Measurements from ENCODE around the gene ASIC1. TPM values are rescaled to one million over a fixed set of nuclear protein-coding genes. Genes with fewer than 3 reads are reported as not detected.
"Not testable (repeated sequence)": the region's sequence is repeated elsewhere in the genome, so short reads cannot be mapped to it uniquely, and the experiment has no call there.

ASIC1 gene
- polyA plus RNA-seq, 3 donors = not detected

GRCh38 chr12:50083301-50083700, 25.9 kb downstream of the ASIC1 start:
- no peak for DNase-seq
- no peak overlapping the region for H3K4me2 ChIP-seq (replicated peaks; ENCODE audit: extremely low read depth, low read length, poor library complexity, severe bottlenecking)
- TF ChIP-seq, protein P1, sequence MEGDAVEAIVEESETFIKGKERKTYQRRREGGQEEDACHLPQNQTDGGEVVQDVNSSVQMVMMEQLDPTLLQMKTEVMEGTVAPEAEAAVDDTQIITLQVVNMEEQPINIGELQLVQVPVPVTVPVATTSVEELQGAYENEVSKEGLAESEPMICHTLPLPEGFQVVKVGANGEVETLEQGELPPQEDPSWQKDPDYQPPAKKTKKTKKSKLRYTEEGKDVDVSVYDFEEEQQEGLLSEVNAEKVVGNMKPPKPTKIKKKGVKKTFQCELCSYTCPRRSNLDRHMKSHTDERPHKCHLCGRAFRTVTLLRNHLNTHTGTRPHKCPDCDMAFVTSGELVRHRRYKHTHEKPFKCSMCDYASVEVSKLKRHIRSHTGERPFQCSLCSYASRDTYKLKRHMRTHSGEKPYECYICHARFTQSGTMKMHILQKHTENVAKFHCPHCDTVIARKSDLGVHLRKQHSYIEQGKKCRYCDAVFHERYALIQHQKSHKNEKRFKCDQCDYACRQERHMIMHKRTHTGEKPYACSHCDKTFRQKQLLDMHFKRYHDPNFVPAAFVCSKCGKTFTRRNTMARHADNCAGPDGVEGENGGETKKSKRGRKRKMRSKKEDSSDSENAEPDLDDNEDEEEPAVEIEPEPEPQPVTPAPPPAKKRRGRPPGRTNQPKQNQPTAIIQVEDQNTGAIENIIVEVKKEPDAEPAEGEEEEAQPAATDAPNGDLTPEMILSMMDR (IDR thresholded peaks at IDR 0.05) = no peak
- no peak overlapping the region for H3K4me3 ChIP-seq (replicated peaks in 1 of 3; ENCODE audit: low read depth in 2 of 3, low read length in 3 of 3)
- H3K27ac ChIP-seq (ENCODE audit: low read depth in 1 of 2, low read length in 2 of 2) = no peak overlapping the region
- 83% methylated on average over 1 of the region's 1 CpG for WGBS (ENCODE audit: insufficient coverage)
- H3K79me2 ChIP-seq (ENCODE audit: insufficient read depth, low read length) = peaks cover 13% of the 10 kb centered on the region
- H3K27ac Mint-ChIP-seq = peak overlapping the region in 1 of 7 donors; percentile 58
- peaks cover 11 to 14% of the 10 kb centered on the region in 2 donors for H3K4me1 ChIP-seq (ENCODE audit: control insufficient read depth in 1 of 2, insufficient read depth in 2 of 2, low read length in 2 of 2)
- H3K4me3 Mint-ChIP-seq = no peak overlapping the region
- peaks cover 0 to 3% (median 0%) of the 10 kb centered on the region in 7 donors for H3K9me3 Mint-ChIP-seq
- H3K36me3 Mint-ChIP-seq = peaks cover 17 to 20% of the 10 kb centered on the region in 2 donors
- H3K4me1 Mint-ChIP-seq = peaks cover 18% of the 10 kb centered on the region
- H2AFZ ChIP-seq (ENCODE audit: insufficient read depth, low read depth, low read length, poor library complexity, severe bottlenecking) = no peak overlapping the region
- intact Hi-C loops (cut with micrococcal nuclease) = no loop called here
- H3K27me3 Mint-ChIP-seq (ENCODE audit: low read depth in 3 of 3) = peaks cover 7 to 12% (median 12%) of the 10 kb centered on the region in 3 donors
- no peak overlapping the region for H3K9ac ChIP-seq (ENCODE audit: insufficient read depth, low read length, poor library complexity, severe bottlenecking)
- no peaks in the 10 kb centered on the region for H3K27me3 ChIP-seq (ENCODE audit: control insufficient read depth in 2 of 2, insufficient read depth in 2 of 2, low read length in 2 of 2)
- H3K9me3 ChIP-seq (replicated peaks in 1 of 2; ENCODE audit: control insufficient read depth in 1 of 2, insufficient read depth in 1 of 2, low read length in 2 of 2) = no peaks in the 10 kb centered on the region
- H3K36me3 ChIP-seq (replicated peaks in 1 of 2; ENCODE audit: control insufficient read depth in 1 of 2, insufficient read depth in 2 of 2, low read length in 2 of 2) = peaks cover 9 to 17% of the 10 kb centered on the region in 2 donors
- no peaks in the 10 kb centered on the region for H4K20me1 ChIP-seq (ENCODE audit: insufficient read depth, low read length)

GRCh38 chr12:50084409-50084774, 27.0 kb downstream of the ASIC1 start:
- Histone ChIP-seq H3K4me2 (replicated peaks; ENCODE audit: extremely low read depth, low read length, poor library complexity, severe bottlenecking) (peak overlapping the region; percentile 76), H3K4me1 (ENCODE audit: control insufficient read depth in 1 of 2, insufficient read depth in 2 of 2, low read length in 2 of 2) (peaks cover 11 to 14% of the 10 kb centered on the region in 2 donors), H3K4me3 (replicated peaks in 1 of 3; ENCODE audit: low read depth in 2 of 3, low read length in 3 of 3) (peak overlapping the region; percentile 82 to 95 (median 94)), H3K36me3 (replicated peaks in 1 of 2; ENCODE audit: control insufficient read depth in 1 of 2, insufficient read depth in 2 of 2, low read length in 2 of 2) (peaks cover 17 to 26% of the 10 kb centered on the region in 2 donors), H2AFZ (ENCODE audit: insufficient read depth, low read depth, low read length, poor library complexity, severe bottlenecking) (peak overlapping the region; percentile 97), H3K27ac (ENCODE audit: low read depth in 1 of 2, low read length in 2 of 2) (peak overlapping the region in 1 of 2 donors; percentile 93), H3K79me2 (ENCODE audit: insufficient read depth, low read length) (peaks cover 13% of the 10 kb centered on the region), H3K9ac (ENCODE audit: insufficient read depth, low read length, poor library complexity, severe bottlenecking) (peak overlapping the region; percentile 92)
- Mint-ChIP-seq H3K27me3 (ENCODE audit: low read depth in 3 of 3) (peaks cover 7 to 12% (median 7%) of the 10 kb centered on the region in 3 donors), H3K4me1 (peaks cover 21% of the 10 kb centered on the region), H3K4me3 (peak overlapping the region; percentile 86 to 93), H3K27ac (peak overlapping the region; percentile 68 to 95 (median 93)), H3K36me3 (peaks cover 24 to 28% of the 10 kb centered on the region in 2 donors)
- H3K9me3 ChIP-seq (replicated peaks in 1 of 2; ENCODE audit: control insufficient read depth in 1 of 2, insufficient read depth in 1 of 2, low read length in 2 of 2); H4K20me1 ChIP-seq (ENCODE audit: insufficient read depth, low read length); DNase-seq; intact Hi-C loops (cut with micrococcal nuclease); H3K9me3 Mint-ChIP-seq; H3K27me3 ChIP-seq (ENCODE audit: control insufficient read depth in 2 of 2, insufficient read depth in 2 of 2, low read length in 2 of 2): not testable (repeated sequence)
- no CpG with 5 or more reads among the region's 7 CpGs for WGBS (ENCODE audit: insufficient coverage)

Data from CD14-positive monocyte (primary cell).